Tibial artery (tissue), 4 donors: ENCODE measurements around the gene HSF2BP.

Source experiments
- DNase-seq, 2 donors: peaks; one replicate each; pipeline ENCODE4 v3.0.0-alpha.2; 2019
- H3K27ac ChIP-seq, 2 donors: fragments of 200-600 bp; sonication (generic) in 1 of 2; 1 replicate in 1 of 2; 2 replicates in 1 of 2; pipeline ENCODE4 v1.5.1; 2018 to 2019; ENCODE audit warnings: mild to moderate bottlenecking in 1 of 2
- H3K27me3 ChIP-seq, 2 donors: fragments of 200-600 bp; sonication (generic) in 1 of 2; one replicate each; pipeline versions ENCODE4 v1.5.1 to v1.6.0; 2016 to 2019
- H3K36me3 ChIP-seq, 3 donors: fragments of 200-600 bp; sonication (generic) in 2 of 3; one replicate each; pipeline ENCODE4 v1.5.1; 2016 to 2019; ENCODE audit warnings: mild to moderate bottlenecking in 2 of 3
- H3K4me1 ChIP-seq, 4 donors: fragments of 200-600 bp; sonication (generic) in 2 of 4; 1 replicate in 3 of 4; 2 replicates in 1 of 4; pipeline ENCODE4 v1.5.1; 2016 to 2019
- H3K4me3 ChIP-seq, 2 donors: fragments of 200-600 bp; sonication (generic) in 1 of 2; 1 replicate in 1 of 2; 2 replicates in 1 of 2; pipeline ENCODE4 v1.5.1; 2018 to 2019; ENCODE audit warnings: mild to moderate bottlenecking in 2 of 2
- H3K9me3 ChIP-seq, 3 donors: fragments of 200-600 bp; sonication (generic) in 1 of 3; one replicate each; pipeline ENCODE4 v1.5.1; 2016 to 2019
- intact Hi-C: fragments of 100-400 bp; cut with DNase I; formaldehyde crosslinking; loops from one replicate; pipeline ENCODE4 v1.15.0; 2023; ENCODE audit warnings: low total_unique reads
- TF ChIP-seq, protein P1 (sequence below), 2 experiments: fragments of 200-600 bp in 1 of 2; fragments of 450-650 bp in 1 of 2; IDR thresholded peaks; one replicate each; pipeline ENCODE4 v1.5.1; 2017 to 2019; ENCODE audit warnings: antibody characterized with exemption in 2 of 2, mild to moderate bottlenecking in 1 of 2, moderate library complexity in 1 of 2

The HSF2BP gene

DNA sequence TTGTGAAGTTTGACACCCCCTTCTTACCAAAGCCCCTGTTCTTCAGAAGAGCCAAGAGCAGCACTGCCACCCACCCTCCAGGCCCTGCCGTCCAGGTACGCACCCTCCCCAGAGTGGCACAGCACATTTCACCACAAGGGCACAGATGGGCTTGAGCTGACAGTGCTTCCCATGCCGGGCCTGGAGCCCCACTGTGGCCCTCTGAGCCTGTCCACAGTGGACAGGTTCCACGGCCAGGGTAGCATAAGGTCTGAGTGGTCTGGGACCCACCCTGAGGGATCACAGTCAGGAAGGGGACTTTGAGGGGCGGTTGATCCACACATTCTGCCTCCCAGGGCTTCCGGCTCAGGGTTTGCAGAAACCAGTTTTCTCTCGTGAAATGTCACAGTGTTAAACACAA lies 31.1 kb upstream of the HSF2BP start:
- DNase-seq: no peak
- no peaks in the 10 kb centered on the region for H3K4me1 ChIP-seq
- H3K27ac ChIP-seq: no peak overlapping the region
- intact Hi-C loops: no loop called here
- no peak overlapping the region for H3K4me3 ChIP-seq
- H3K36me3 ChIP-seq: peaks cover 72 to 99% (median 98%) of the 10 kb centered on the region in 3 donors
- TF ChIP-seq, protein P1, sequence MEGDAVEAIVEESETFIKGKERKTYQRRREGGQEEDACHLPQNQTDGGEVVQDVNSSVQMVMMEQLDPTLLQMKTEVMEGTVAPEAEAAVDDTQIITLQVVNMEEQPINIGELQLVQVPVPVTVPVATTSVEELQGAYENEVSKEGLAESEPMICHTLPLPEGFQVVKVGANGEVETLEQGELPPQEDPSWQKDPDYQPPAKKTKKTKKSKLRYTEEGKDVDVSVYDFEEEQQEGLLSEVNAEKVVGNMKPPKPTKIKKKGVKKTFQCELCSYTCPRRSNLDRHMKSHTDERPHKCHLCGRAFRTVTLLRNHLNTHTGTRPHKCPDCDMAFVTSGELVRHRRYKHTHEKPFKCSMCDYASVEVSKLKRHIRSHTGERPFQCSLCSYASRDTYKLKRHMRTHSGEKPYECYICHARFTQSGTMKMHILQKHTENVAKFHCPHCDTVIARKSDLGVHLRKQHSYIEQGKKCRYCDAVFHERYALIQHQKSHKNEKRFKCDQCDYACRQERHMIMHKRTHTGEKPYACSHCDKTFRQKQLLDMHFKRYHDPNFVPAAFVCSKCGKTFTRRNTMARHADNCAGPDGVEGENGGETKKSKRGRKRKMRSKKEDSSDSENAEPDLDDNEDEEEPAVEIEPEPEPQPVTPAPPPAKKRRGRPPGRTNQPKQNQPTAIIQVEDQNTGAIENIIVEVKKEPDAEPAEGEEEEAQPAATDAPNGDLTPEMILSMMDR (IDR thresholded peaks at IDR 0.05): no peak
- no peaks in the 10 kb centered on the region for H3K27me3 ChIP-seq
- H3K9me3 ChIP-seq: no peaks in the 10 kb centered on the region

DNA sequence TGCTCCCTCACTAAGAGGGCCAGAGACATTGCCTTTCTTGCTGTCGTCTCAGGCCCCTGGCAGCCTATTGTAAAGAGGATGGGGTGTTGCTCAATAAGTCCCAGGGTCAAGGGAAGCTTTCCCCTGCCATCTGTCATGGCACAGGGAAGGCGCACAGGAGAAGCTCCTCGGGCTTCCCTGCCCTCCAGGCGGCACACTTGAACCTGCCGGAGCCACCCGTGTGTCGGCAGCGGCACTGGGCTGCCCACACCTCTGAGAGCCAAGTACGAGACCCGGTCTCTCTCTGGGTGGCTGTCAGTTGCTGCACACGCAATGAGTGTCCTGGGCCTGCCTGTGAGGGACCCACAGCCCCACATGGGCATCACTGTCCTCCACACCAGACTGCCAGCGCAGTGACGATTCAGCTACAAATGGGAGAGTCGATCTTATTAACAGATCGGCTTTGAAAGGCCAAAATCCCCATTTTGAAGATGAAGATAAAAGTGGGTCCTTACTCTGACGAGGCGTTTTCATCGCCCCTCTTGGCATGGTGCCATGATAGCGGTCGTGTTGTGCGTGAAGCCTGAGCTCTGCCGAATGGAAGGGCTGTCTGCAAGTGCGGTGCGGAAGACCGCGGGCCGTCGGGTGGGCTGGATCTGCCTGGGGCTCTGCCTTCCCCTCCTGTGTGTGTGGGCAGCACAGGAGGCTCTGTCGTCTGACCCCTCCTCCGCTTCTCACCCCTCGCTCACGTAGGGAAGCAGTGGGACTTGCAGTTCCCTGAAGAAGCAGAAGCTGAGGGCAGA lies 30.5 kb upstream of the HSF2BP start:
- intact Hi-C loops: no loop called here
- no peak overlapping the region for H3K27ac ChIP-seq
- no peaks in the 10 kb centered on the region for H3K4me1 ChIP-seq
- no peak overlapping the region for H3K4me3 ChIP-seq
- peaks cover 72 to 100% (median 98%) of the 10 kb centered on the region in 3 donors for H3K36me3 ChIP-seq
- H3K27me3 ChIP-seq: no peaks in the 10 kb centered on the region
- H3K9me3 ChIP-seq: no peaks in the 10 kb centered on the region
- TF ChIP-seq, protein P1 (IDR thresholded peaks at IDR 0.05): no peak
- no peak for DNase-seq

DNA sequence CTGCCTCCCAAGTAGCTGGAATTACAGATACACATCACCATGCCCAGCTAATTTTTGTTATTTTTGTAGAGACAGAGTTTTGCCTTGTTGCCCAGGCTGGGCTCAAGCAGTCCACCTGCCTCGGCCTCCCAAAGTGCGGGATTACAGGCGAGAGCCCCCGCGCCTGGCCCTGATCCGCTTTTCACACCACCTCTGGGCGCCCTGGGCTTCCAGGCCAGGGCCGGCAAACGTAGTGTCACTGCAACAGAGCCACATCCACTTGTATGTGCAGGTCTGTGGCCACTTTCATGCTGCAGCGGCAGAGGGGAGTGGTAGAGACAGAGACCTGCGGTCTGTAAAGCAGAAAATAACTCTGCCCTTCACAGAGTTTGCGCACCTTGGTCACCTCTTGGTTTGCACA lies 29.6 kb upstream of the HSF2BP start:
- H3K27me3 ChIP-seq: no peaks in the 10 kb centered on the region
- no peaks in the 10 kb centered on the region for H3K9me3 ChIP-seq
- no peak overlapping the region for H3K27ac ChIP-seq
- no peak overlapping the region for H3K4me3 ChIP-seq
- TF ChIP-seq, protein P1 (IDR thresholded peaks at IDR 0.05): no peak
- intact Hi-C loops: no loop called here
- H3K36me3 ChIP-seq: peaks cover 78 to 100% (median 98%) of the 10 kb centered on the region in 3 donors
- no peak for DNase-seq
- H3K4me1 ChIP-seq: no peaks in the 10 kb centered on the region

DNA sequence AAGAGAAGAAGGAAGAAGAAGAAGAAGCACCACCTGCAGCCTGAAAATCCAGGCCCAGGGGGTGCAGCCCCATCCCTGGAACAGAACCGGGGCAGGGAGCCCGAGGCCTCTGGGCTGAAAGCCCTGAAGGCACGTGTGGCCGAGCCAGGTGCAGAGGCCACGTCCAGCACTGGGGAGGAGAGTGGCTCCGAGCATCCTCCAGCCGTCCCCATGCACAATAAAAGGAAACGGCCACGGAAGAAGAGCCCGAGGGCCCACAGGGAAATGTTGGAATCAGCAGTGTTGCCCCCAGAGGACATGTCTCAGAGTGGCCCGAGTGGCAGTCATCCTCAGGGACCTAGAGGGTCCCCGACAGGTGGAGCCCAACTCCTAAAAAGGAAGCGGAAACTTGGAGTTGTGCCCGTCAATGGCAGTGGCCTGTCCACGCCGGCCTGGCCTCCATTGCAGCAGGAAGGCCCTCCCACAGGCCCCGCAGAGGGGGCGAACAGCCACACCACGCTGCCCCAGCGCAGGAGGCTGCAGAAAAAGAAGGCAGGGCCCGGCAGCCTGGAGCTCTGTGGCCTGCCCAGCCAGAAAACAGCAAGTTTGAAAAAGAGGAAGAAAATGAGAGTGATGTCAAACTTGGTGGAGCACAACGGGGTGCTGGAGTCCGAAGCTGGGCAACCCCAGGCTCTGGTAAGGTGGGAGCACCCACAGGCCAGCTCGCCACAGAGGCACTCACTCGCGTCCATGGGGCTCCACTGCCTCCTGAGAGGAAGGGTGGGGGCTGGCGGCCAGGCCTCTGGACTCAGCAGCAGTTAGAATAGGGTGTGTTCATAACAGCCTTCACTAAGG lies 28.5 kb upstream of the HSF2BP start:
- Histone ChIP-seq H3K4me3 (no peak overlapping the region), H3K27ac (no peak overlapping the region), H3K4me1 (no peaks in the 10 kb centered on the region), H3K36me3 (peaks cover 81 to 100% (median 97%) of the 10 kb centered on the region in 3 donors), H3K27me3 (no peaks in the 10 kb centered on the region), H3K9me3 (no peaks in the 10 kb centered on the region)
- TF ChIP-seq, protein P1 (IDR thresholded peaks at IDR 0.05): no peak
- intact Hi-C loops: no loop called here
- DNase-seq: no peak

DNA sequence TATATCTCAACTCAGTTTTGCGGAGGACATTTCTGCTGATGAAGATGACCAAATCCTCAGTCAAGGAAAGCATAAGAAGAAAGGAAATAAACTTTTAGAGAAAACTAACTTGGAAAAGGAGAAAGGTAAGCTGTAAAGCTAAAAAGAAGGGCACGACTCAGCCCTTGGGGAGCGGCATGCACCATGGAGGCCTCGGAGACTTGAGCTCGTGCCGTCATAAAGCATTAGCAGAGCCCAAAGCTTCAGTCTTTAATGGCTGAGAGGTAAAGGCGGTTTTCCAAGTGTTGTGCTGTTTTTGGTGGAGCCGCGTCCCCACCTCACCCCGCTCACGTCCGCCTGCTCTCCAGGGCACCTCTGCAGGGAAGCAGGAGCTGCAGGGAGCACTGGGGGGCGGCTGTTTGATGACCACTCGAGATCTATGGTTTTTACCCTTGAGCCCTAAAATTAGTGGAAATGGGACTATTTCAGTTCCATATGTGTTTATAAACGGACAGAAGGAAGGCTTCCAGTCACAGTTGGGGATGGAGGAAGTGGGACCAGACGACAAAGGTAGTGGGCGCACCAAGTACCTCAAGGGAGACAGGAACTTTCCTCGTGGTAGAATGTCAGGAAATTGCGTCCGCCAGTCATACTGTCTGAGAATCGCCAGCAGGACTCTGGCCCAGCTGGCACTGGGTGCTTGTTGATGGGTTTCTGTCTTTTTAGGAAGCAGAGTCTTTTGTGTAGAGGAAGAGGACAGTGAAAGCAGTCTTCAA lies 27.7 kb upstream of the HSF2BP start:
- Histone ChIP-seq H3K36me3 (peaks cover 74 to 100% (median 96%) of the 10 kb centered on the region in 3 donors), H3K9me3 (no peaks in the 10 kb centered on the region), H3K27ac (no peak overlapping the region), H3K4me1 (no peaks in the 10 kb centered on the region), H3K27me3 (no peaks in the 10 kb centered on the region), H3K4me3 (no peak overlapping the region)
- intact Hi-C loops: no loop called here
- no peak for DNase-seq
- TF ChIP-seq, protein P1 (IDR thresholded peaks at IDR 0.05): no peak
